Fibroblast of mammary gland (primary cell): ENCODE data around the gene KLRF1.

Experiments
- DNase-seq: peaks from one replicate; pipeline ENCODE4 v3.0.0-alpha.2; 2010; ENCODE audit warnings: low read depth
- H3K4me3 ChIP-seq: 2 replicates; pipeline ENCODE4 v1.5.1; 2011; ENCODE audit warnings: low read depth, mild to moderate bottlenecking, low read length, moderate library complexity; ENCODE audit not compliant: control insufficient read depth
- TF ChIP-seq, protein P1 (sequence below): conservative IDR thresholded peaks from 2 replicates; pipeline ENCODE4 v1.5.1; 2011; ENCODE audit warnings: low read depth, low read length, inconsistent platforms; ENCODE audit not compliant: control insufficient read depth, insufficient read depth

KLRF1 gene

GRCh38 chr12:9786726-9787717 lies 40.3 kb upstream of the KLRF1 start:
- peak; percentile 15 for DNase-seq
- TF ChIP-seq, protein P1, sequence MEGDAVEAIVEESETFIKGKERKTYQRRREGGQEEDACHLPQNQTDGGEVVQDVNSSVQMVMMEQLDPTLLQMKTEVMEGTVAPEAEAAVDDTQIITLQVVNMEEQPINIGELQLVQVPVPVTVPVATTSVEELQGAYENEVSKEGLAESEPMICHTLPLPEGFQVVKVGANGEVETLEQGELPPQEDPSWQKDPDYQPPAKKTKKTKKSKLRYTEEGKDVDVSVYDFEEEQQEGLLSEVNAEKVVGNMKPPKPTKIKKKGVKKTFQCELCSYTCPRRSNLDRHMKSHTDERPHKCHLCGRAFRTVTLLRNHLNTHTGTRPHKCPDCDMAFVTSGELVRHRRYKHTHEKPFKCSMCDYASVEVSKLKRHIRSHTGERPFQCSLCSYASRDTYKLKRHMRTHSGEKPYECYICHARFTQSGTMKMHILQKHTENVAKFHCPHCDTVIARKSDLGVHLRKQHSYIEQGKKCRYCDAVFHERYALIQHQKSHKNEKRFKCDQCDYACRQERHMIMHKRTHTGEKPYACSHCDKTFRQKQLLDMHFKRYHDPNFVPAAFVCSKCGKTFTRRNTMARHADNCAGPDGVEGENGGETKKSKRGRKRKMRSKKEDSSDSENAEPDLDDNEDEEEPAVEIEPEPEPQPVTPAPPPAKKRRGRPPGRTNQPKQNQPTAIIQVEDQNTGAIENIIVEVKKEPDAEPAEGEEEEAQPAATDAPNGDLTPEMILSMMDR, result no peak

GRCh38 chr12:9792185-9792900 lies 34.9 kb upstream of the KLRF1 start:
- TF ChIP-seq, protein P1, result no peak

More at GRCh38 chr12:9786726-9787717, 40.3 kb upstream of the KLRF1 start:
- no peak overlapping the region for H3K4me3 ChIP-seq

DNA sequence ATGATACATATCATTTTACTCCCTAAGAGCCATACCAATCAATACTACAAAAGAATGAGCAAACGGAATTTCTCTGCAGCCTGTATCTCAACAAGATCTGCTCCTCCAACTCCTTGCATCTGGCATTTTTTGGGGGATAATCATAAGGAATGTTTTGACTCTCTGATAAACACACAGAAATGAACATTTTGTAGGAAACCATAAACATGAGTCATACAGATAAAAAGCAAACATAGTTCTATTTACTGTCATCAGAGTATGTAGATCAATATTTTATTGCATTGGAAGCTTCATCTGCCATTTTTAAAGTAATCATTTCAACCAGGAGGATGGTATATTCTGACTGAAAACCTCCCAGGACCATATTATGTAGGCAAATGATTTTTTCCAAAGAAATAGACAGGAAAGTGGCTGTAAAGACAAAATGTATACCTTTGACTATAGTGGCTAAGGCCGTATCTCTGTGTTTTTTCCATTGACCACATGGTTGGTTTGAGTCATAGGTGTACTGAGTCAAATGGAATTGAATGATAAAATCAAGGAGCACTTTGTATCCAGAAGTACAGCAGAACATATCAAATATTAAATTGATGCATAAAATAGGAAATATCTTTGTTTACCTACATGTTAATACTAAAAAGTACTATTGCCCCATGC lies 34.2 kb upstream of the KLRF1 start:
- TF ChIP-seq, protein P1, result no peak
- peak; percentile 49 for DNase-seq
- H3K4me3 ChIP-seq, result no peak overlapping the region

More at GRCh38 chr12:9792185-9792900, 34.9 kb upstream of the KLRF1 start:
- H3K4me3 ChIP-seq, result no peak overlapping the region
- DNase-seq, result no peak

GRCh38 chr12:9793779-9794395 lies 33.4 kb upstream of the KLRF1 start:
- TF ChIP-seq, protein P1, result no peak
- no peak overlapping the region for H3K4me3 ChIP-seq
- DNase-seq, result no peak

- TF ChIP-seq, protein P1, result no peak
- DNase-seq, result no peak
- H3K4me3 ChIP-seq, result no peak overlapping the region
Observed at GRCh38 chr12:9794484-9795093, 32.7 kb upstream of the KLRF1 start.

DNA sequence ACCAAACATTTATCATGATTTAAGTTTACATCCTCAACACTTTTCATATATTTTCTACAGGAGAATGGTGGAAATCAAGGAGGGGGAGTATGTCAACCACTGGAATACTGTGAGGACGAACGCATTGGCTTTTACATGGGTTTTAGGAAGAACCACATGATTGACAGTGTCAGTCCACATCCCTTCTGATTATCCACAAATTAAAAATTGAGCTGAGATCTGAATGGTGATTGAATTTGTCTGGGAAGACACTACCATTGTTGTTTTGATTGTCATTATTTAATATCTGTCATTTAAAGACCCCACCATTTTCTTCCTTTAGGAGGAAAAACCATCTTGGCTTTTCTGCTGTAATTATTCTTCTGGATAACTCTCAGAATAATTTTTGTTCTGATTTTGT lies 31.3 kb upstream of the KLRF1 start:
- TF ChIP-seq, protein P1, result no peak
- no peak overlapping the region for H3K4me3 ChIP-seq
- no peak for DNase-seq
